ENCODE results near the gene TRPV4.
"Not testable (repeated sequence)": the region's sequence is repeated elsewhere in the genome, so short reads cannot be mapped to it uniquely, and the experiment has no call there.

TRPV4 gene

DNA sequence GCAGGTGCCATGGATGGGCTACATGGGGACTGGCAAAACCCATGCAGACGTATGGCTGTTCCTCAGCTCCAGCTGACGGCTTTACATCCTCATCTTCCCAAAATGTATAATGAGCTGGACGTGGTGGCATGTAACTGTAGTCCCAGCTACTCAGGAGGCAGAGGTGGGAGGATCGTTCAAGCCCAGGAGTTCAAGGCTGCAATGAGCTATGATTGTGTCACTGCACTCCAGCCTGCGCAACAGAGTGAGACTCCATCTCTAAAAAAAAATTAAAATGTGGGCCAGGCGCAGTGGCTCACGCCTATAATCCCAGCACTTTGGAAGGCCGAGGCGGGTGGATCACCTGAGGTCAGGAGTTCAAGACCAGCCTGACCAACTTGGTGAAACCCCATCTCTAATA, 29.3 kb upstream of the TRPV4 start:
- not testable (repeated sequence) for DNase-seq (ENCODE audit: low read depth); H3K4me3 ChIP-seq (ENCODE audit: low read depth, low read length)

DNA sequence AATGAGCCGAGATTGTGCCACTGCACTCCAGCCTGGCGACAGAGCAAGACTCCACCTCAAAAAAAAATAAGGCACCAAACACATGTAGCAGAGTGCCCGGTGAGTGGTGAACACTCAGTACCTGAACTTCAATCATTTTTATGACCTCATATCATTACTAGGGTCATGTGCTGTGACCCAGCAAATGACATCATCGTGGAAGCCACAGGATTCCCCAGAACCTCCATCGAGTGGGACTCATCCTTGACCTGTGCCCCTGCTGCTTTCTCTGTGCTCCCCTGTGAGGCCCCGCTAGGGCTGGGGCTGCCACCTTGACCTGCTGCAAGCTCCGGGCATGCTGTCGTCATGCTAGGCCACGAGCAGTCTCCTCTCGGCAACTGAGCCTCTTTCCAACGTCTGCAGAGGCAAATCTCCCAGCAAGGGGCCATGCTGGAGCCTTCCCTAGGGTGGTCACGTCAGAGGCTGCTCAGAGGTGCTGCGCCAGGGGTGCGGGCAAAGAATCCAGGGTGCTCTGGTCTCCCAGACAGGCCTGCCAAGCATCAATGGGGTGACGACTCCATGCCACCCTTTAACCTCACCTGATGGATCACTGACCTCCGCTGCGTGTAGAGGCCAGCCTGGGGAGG, 28.6 kb upstream of the TRPV4 start:
- no peak for DNase-seq (ENCODE audit: low read depth)
- H3K4me3 ChIP-seq (ENCODE audit: low read depth, low read length), result no peak overlapping the region

DNA sequence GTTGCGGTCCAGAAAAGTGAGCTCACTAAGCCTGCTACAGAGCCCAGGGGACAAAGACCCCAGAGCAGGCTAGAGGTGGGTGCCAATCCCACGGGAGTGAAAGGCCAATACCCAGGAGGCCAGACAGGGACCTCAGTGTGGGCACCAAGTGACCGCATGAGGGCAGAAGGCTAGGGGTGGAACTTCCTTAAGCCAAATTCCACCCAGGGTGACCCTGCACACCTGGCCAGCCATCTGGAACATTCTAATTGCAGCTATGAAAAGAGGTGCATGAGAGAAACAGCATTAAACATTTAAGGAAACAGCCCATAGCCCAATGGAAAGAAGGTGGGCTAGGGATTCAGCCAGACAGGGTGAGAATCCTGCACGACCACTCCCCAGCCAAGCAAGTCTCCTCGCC, 27.8 kb upstream of the TRPV4 start:
- no peak for DNase-seq (ENCODE audit: low read depth)
- H3K4me3 ChIP-seq (ENCODE audit: low read depth, low read length), result no peak overlapping the region

DNA sequence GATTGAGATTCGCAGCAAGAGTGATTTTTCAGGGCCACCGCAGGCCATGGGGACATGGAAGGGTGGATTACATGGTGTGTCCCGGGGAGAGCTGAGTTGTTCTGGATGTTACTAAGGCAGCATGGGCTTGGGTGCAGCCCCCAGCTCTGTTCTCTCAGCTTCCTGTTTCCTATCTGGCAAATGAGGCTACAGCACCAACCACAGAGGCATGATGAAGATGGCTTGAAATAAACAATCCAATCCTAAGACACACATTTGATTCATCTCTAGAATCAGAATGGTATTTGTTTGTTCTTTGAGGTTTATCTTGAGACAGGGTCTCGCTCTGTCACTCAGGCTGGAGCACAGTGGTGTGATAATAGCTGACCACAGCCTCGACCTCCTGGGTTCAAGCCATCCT, 25.6 kb upstream of the TRPV4 start:
- DNase-seq (ENCODE audit: low read depth), result no peak
- no peak overlapping the region for H3K4me3 ChIP-seq (ENCODE audit: low read depth, low read length)

DNA sequence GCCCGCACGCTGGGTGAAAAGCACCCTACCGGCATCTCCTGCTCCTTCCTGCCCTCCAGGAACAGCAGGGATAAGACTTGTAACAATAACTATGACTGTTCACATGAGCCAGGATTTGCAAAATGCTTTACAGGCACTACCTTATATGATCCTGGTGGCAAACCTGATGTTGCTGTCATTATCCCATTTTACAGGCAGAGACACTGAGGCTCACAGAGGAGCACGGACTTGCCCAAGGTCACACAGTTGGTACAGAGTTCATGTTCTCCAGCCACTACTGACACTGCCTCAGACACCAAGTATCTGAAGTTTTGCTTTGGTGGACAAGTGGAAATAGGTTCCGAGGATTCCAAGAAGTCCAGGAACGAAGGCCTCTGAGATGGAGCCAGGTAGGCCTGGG, 24.5 kb upstream of the TRPV4 start:
- no peak overlapping the region for H3K4me3 ChIP-seq (ENCODE audit: low read depth, low read length)
- DNase-seq (ENCODE audit: low read depth), result no peak

DNA sequence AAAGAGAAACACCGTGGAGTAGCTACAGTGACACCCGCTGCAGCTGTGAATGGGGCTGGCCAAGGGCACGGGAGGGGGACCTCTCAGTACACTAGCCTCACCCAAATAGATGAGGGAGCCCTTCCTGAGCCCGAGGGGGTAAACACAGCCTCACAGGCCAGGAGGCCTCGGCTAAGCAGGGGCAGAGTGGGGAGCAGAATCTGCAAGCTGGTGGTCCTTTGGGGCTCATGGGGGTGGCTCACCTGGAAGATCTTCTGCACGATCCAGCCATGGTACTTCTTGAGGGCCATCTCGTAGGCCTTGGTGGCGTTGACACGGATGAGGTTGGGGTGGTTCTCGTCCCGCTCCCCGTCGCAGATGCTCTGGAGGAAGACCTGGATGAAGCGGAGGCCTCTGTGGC, 22.2 kb upstream of the TRPV4 start:
- H3K4me3 ChIP-seq (ENCODE audit: low read depth, low read length), result no peak overlapping the region
- no peak for DNase-seq (ENCODE audit: low read depth)

DNA sequence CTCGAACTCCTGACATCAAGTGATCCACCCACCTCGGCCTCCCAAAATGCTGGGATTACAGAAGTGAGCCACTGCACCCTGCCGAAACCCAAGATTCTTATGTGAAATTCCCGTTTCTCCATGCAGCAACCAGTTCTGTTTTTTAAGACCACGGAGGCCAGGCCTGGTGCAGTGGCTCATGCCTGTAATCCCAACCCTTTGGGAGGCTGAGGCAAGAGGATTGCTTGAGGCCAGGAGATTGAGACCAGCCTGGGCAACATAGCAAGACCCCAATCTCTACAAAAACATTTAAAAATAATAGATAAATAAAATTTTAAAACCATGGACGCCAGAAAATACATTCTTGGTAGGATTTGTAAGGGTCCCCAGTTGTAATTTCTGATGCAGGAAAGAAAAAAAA, 17.3 kb upstream of the TRPV4 start:
- not testable (repeated sequence) for H3K4me3 ChIP-seq (ENCODE audit: low read depth, low read length); DNase-seq (ENCODE audit: low read depth)

DNA sequence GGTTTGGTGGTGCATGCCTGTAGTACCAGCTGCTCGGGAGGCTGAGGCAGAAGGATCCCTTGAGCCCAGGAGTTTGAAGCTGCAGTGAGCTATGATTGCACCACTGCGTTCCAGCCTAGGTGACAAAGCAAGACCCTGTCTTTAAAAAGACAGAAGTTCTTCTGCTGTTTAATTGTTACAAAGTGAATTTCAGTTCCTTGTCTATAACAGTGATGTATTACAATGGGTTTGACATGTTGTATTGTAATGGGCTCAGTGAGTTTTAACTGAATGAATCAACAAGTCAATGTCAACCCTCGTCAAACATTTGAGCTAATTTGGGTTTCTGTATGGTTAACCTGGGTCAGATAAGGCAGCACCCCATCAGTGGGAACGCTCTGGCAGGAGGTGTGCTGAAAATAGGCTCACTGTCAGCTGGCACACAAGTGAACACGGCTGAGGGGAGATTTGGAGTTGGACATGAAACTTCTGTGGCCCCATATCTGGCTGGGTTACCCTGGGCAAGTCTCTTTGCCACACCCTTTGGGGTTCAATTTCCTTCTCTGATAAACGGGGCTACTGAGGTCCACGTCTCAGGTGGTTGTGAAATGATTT, 14.0 kb upstream of the TRPV4 start:
- no peak overlapping the region for H3K4me3 ChIP-seq (ENCODE audit: low read depth, low read length)
- DNase-seq (ENCODE audit: low read depth), result no peak

DNA sequence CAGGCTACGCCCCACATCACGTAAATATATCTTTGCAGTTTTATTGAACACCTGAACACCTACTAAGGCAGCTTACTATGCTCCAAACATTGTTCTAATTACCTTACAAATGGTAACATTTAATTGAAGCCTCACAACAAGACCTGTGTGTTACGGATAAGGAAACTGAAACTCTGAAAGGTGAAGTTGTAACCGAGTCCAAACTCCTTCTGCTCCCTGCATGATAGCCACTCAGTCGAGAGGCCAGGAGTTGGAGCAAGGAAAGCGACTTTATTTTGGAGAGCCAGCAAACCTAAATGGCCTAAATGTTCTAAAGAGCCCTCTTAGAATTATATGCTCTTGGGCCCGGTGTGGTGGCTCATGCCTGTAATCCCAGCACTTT, 12.6 kb upstream of the TRPV4 start:
- H3K4me3 ChIP-seq (ENCODE audit: low read depth, low read length), result peak overlapping the region; percentile 37
- DNase-seq (ENCODE audit: low read depth), result no peak

DNA sequence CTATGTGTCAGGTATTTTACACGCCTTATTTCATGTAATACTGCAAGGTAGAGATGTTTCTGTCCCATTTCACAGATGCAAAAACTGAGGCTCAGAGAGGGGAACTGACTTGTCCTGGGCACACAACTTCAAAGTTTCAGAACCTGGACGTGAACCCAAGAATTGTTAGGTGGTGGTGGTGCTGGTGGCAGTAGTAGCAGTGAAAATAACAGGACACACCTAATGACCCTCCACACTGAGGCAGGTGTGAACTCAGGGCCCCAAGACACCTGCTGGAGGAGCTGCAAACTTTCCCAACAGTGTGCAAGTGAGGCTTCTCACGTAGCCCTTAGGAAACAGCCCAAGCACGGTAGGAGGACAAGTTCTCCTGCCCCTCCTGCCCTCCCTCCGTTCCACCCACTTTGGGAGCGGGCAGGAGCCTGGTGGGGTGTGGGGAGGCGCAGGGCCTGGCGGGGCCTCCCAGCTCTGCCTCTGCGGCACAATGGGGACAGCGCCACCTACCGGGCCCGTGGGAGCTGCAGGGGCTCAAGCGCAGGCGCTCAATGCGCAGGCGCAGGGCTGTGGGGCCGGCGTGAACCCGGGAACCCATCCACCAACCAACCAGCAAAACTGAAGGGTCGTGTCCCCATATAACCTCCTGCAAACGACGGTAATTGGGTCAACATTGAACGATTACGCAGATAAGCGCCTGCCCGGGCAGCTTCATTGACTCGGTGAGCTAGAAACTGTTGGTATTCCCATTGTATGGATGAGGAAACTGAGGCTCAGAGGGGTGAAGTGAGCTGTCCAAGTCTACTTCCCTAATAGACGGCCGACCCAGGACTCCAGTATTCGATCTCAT, 12.0 kb upstream of the TRPV4 start:
- DNase-seq (ENCODE audit: low read depth), result no peak
- H3K4me3 ChIP-seq (ENCODE audit: low read depth, low read length), result peak overlapping the region; percentile 37

DNA sequence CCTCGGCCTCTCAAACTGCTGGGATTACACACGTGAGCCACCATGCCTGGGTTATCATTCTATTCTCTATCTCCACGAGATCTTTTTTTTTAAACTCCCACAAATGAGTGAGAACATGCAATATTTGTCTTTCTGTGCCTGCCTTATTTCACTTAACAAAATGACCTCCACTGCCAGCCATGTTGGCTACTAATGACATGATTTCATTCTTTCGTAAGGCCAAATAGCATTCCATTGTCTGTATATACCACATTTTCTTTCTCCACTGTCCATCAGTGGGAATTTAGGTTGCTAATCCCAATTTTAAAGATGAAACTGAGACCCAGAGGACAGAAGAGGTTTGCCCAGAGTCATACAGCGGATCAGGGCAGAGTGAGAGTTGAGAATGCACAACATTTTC, 10.9 kb upstream of the TRPV4 start:
- DNase-seq (ENCODE audit: low read depth), result no peak
- no peak overlapping the region for H3K4me3 ChIP-seq (ENCODE audit: low read depth, low read length)

DNA sequence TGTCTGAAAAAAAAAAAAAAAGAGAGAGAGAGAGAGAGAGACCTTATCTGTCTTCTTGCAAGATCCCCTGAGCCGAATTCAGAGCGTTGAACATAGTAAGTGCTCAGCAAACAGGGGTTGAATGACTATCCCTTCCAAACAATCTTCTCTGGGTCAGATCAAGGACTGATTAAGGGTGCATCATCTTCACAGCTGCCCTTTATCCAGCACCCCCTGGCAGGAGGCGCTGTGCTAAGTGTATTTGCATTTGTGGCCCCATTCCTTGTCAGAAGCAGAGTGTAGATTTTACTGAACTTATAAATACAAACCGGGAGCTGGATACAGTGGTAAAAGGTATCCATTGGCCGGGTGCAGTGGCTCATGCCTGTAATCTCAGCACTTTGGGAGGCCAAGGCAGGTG, 8.8 kb upstream of the TRPV4 start:
- no peak for DNase-seq (ENCODE audit: low read depth)
- no peak overlapping the region for H3K4me3 ChIP-seq (ENCODE audit: low read depth, low read length)

DNA sequence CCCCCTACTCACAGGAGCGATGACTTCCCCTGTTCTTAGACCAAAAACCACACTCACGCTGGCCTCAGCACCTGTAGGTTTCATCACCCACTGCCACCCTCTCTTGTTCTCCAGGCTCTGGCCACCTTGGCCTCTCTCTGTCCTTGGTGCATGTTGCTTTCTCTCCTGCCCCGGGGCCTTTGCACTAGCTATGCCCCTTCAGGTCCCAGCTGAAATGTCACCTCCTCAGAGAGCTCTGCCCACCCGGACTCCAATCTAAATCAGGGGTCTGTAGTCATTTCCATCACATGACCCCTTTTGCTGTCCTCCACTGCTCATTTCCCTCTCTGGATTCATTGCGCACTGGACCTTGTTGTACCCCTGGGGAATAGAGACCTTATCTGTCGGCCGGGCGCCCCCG, 8.2 kb upstream of the TRPV4 start:
- DNase-seq (ENCODE audit: low read depth), result no peak
- H3K4me3 ChIP-seq (ENCODE audit: low read depth, low read length), result no peak overlapping the region

DNA sequence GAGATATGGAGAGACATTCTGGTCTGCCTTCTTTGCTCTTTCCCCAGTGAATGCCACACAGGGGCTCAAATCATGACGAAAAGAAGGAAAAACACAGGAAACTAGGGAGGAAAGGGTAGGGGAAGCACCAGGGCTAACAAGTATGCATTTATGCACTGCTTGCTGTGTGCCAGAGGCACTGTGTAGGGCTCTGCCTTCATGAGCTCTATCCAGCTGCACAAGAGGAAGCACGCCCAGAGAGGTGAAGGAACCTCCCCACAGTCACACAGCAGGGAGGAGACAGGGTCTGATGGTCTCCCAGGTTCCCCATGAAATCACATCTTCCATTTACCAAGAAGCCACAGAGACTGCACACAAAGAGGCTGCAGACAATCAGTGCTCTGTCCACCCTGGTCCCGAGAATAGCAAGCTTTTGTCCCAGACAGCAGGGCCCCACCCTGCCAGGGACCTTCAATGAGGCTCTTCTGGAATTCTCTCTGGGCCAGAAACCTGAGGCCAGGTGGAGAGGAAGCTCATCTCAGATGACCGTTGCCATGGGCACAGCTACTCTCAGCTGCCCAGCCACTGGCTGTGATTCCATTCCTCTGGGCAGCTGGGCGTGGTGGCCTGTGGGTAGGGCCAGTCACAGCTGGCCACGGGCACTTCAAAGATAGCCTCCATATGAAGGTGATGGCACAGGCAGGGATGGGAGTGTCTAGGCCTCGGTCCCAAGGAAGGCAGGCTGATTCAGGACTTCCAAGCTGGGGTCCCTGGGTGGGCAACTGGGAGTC, 7.3 kb upstream of the TRPV4 start:
- DNase-seq (ENCODE audit: low read depth), result no peak
- no peak overlapping the region for H3K4me3 ChIP-seq (ENCODE audit: low read depth, low read length)

DNA sequence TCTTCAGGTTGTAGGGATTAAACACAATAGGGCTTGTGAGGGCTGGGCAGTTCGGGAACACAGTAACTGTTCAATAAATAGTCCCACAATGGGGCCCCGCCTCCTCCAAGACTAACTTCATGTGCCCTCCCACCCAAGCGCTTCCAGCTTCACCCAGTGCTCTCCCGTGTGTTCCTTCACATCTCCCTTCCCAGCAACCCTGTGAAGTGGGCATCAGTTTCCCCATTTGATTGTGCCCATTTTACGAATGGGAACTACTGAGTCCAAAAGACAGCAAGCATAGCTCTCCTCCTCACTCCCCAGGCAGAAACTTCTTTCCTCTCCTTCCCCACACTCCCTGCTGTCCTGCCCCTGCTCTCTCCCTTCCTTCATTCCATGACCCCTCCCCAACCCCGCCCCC, 6.2 kb upstream of the TRPV4 start:
- DNase-seq (ENCODE audit: low read depth), result no peak
- no peak overlapping the region for H3K4me3 ChIP-seq (ENCODE audit: low read depth, low read length)

DNA sequence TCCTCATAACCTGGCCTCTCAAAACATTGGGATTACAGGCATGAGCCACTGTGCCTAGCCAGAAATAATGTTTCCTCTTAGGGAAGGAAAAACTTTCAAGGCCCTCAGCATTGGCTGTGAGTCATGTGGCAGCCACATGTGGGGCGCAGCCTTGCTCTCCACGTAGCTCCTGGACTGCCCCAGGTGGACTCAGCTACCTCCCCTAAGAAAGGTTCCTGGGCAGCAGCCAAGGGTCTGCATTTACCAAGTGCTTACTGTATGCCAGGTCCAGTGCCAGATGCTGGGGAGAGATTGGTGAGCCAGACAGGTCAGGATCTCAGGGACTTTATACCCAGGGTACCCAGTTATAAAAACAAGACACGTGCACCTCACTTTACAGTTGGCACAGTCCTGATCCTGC, 3.7 kb upstream of the TRPV4 start:
- no peak for DNase-seq (ENCODE audit: low read depth)
- no peak overlapping the region for H3K4me3 ChIP-seq (ENCODE audit: low read depth, low read length)

DNA sequence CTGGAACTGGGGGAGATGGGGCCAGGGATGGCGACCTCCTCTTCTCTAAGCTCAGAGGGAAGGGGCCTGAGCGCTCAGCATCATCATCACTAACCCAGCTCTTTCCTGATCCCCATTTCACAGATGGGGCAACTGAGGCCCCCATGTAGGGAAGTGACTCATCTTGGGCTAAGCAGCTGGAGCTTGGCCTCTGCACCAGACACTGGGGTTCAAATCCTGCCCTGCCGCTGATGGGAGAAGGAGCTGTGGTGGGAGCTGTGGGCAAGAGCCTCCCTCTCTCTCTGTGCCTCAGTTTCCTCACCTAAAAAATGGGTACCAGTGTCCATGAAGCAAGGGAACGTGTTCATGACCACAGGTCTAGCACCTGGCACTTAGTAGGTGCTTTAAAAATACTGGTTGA, 2.6 kb upstream of the TRPV4 start:
- no peak for DNase-seq (ENCODE audit: low read depth)
- no peak overlapping the region for H3K4me3 ChIP-seq (ENCODE audit: low read depth, low read length)

DNA sequence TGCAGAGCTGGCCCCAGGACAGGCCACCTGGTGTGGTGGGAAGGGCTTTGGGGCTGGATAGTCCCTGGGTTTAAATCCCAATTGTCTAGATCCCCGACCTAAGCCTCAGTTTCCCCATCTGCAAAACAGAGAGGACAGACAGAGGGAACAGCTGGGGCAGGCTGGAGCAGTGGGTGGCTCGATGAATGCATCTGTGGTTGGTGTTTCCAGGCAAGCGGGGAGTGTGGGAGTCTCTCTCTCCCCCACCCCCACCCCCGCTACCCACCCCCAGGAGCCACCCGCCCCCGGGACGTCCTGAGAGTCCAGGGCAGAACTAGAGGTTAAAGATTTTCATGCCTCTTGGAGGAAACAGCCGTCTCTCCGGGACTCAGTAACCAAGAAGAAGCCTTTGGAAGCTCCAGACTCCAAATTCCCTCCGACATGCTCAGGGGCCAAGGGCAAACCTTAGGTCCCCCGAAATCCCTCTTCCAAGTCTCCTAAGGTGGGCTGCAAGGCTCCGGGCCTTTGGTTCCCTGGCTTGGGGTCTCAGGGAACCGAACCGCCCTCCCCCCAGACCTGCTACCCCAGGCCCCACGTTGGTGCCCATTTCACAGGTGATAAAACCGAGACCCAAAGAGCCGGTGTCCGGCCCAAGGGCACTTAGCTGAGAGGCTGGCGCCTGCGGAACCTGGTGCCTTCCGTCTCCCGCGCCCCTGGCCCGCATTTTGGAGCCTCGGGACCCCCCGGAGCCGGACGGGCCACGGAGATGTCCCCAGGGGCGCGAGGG, 474 bp downstream of the TRPV4 start:
- peak overlapping the region; percentile 58 for H3K4me3 ChIP-seq (ENCODE audit: low read depth, low read length)
- no peak for DNase-seq (ENCODE audit: low read depth)

DNA sequence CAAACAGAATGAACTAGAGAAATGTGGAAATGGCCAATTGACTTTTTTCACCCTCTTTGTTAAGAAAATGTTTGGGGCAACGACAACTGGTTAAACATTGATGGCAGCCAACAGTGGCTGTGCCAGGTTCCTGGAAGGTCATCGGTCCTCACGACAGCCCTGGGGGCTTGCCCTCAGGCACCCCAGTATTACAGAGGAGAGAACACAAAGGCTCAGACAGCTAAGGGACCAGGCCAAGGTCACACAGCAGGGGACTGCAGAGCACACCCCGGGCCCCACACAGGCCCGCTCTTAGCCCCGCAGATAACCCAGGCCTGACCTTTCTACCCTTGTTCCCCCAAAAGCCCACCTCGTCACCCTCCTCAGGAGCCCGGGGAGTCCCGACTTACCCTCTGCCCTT, 1.3 kb downstream of the TRPV4 start:
- no peak overlapping the region for H3K4me3 ChIP-seq (ENCODE audit: low read depth, low read length)
- DNase-seq (ENCODE audit: low read depth), result no peak

DNA sequence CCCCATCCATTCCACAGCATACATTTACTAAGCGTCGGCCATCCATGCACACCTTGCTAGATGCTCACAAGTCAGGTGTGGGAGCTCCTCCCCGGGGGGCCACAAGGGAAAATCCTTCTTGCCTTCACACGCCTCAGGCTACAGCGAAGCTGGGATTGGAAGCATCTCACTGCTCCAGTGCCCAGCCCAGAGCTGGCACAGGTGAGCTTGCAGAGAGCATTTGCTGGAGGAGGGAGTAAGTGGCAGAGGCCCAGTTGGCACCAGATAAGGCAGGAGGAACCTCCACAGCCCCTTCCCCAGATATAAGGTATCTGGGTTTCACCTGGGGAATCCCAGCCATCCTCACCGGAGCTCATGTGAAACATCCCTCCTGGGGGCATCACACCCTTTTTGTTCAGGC, 1.8 kb downstream of the TRPV4 start:
- no peak overlapping the region for H3K4me3 ChIP-seq (ENCODE audit: low read depth, low read length)
- DNase-seq (ENCODE audit: low read depth), result no peak

Measured in skeletal muscle cell (primary cell).